ENCODE results near the gene VPS54.

- no peak for TF ChIP-seq SUZ12 (IDR thresholded peaks at IDR 0.05; ENCODE audit: extremely low read depth, insufficient read depth, insufficient read length)
- no peak for TF ChIP-seq YY1 (IDR thresholded peaks at IDR 0.05; ENCODE audit: insufficient read depth, insufficient read length)
- TF ChIP-seq ZNF274 (IDR thresholded peaks at IDR 0.05; ENCODE audit: low read depth, low read length): no peak
Measured at GRCh38 chr2:64067326-64067725, 48.1 kb upstream of the VPS54 start.
